GM12872 (cell line): ENCODE results near the gene CCDC6.

Experiments used
- CTCF ChIP-seq: IDR thresholded peaks from 3 replicates; pipeline ENCODE4 v1.5.1; 2011; ENCODE audit warnings: low read depth, mild to moderate bottlenecking, low read length, moderate library complexity; ENCODE audit not compliant: insufficient read depth

The CCDC6 gene

DNA sequence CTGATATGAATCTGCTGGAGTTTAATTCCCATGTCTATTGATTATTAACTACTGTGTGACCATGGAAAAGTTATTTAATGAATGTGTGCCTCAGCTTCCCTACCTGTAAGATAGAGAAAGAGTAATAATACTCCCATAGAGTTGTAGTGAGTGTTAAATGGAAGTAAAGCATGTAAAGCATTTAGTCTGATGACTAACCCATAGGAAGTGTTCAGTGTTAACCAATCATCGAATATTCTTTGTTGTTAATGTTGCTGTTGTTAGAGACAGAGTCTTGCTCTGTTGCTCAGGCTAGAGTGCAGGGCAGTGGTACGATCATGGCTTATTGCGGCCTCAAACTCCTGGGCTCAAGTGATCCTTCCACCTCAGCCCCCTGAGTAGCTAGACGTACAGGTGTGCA lies 36.2 kb upstream of the CCDC6 start:
- TF ChIP-seq CTCF: no peak

GRCh38 chr10:59937720-59938119 lies 31.4 kb upstream of the CCDC6 start:
- no peak for TF ChIP-seq CTCF

GRCh38 chr10:59934701-59935100 lies 28.3 kb upstream of the CCDC6 start:
- TF ChIP-seq CTCF: no peak

DNA sequence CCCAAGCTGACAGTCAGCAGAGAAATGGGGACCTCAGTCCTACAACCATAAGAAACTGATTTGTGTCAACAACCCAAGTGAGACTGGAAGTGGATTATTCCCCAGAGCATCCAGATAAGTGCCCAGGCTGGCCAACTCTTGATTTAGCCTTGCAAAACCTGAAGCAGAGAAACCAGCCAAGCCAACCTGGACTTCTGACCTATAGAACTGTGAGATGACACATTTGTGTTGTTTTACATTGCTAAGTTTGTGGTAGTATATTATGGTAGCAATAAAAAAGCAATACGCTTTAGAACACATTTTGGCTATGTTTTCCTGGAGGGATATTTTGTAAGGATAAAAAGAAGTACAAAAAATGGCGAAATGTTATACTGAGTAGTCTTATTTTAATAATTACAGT lies 19.7 kb upstream of the CCDC6 start:
- no peak for TF ChIP-seq CTCF

DNA sequence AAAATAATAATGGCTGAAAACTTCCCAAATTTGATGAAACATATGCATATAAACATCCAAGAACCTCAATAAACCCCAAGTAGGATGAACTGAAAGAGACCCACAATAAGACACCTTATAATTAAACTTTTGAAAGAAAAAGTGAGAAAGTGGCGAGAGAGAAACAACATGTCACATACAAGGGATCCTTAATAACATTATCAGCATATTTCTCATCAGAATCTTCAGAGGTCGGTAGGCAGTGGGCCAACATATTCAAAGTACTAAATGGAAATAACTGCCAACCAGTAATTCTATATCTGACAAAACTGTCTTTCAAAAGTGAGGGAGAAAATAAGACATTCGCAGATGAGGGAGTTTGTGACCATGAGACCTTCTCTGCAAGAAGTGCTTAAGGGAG lies 16.6 kb upstream of the CCDC6 start:
- no peak for TF ChIP-seq CTCF

- TF ChIP-seq CTCF: no peak
Observed at GRCh38 chr10:59917922-59918321, 11.6 kb upstream of the CCDC6 start.

GRCh38 chr10:59913547-59914237 lies 7.3 kb upstream of the CCDC6 start:
- TF ChIP-seq CTCF: no peak
